ENCODE data around the gene CNTNAP4.

DNA sequence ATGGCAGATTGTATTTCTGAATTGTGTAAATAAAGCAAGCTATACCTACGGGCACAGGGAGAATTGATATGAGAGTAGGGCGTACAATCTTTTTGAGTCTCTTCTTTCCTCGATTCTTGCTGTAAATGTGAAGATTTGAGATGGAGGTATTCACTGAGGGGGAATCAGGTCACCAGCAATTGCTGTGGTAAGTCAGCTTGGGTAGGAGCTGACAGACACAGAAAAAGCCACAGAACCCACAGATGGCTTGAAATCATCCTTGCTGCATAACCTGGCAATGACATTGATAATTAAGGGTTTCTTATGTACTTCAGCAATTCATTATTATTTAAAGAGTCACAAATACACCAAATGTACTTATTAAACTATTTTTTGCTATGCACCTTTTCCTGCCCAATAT, 164.2 kb downstream of the CNTNAP4 start:
- TF ChIP-seq, protein P1, sequence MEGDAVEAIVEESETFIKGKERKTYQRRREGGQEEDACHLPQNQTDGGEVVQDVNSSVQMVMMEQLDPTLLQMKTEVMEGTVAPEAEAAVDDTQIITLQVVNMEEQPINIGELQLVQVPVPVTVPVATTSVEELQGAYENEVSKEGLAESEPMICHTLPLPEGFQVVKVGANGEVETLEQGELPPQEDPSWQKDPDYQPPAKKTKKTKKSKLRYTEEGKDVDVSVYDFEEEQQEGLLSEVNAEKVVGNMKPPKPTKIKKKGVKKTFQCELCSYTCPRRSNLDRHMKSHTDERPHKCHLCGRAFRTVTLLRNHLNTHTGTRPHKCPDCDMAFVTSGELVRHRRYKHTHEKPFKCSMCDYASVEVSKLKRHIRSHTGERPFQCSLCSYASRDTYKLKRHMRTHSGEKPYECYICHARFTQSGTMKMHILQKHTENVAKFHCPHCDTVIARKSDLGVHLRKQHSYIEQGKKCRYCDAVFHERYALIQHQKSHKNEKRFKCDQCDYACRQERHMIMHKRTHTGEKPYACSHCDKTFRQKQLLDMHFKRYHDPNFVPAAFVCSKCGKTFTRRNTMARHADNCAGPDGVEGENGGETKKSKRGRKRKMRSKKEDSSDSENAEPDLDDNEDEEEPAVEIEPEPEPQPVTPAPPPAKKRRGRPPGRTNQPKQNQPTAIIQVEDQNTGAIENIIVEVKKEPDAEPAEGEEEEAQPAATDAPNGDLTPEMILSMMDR (IDR thresholded peaks at IDR 0.05; ENCODE audit: borderline replicate concordance, extremely low read depth, low read length, poor library complexity, severe bottlenecking), result no peak
- no peak for TF ChIP-seq EZH2 (IDR thresholded peaks at IDR 0.05; ENCODE audit: borderline replicate concordance, low read depth, low read length, severe bottlenecking)

Measured in DND-41 (cell line).